ENCODE results near the gene CTNND2.

DNA sequence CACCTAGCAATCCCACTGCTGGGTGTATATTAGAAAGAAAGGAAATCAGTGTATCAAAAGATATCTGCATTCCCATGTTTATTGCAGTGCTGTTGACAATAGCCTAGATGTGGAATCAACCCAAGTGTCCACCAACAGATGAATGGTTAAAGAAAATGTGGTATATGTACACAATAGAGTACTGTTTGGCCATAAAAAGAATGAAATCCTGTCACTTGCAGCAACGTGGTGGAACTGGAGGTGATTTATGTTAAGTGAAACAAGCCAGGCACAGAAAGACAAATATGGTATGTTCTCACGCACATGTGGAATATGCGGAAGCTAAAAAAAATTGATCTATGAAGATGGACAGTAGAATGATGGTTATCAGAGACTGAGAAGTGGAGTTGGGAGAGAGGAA, 921.6 kb downstream of the CTNND2 start:
- TF ChIP-seq, protein P1, sequence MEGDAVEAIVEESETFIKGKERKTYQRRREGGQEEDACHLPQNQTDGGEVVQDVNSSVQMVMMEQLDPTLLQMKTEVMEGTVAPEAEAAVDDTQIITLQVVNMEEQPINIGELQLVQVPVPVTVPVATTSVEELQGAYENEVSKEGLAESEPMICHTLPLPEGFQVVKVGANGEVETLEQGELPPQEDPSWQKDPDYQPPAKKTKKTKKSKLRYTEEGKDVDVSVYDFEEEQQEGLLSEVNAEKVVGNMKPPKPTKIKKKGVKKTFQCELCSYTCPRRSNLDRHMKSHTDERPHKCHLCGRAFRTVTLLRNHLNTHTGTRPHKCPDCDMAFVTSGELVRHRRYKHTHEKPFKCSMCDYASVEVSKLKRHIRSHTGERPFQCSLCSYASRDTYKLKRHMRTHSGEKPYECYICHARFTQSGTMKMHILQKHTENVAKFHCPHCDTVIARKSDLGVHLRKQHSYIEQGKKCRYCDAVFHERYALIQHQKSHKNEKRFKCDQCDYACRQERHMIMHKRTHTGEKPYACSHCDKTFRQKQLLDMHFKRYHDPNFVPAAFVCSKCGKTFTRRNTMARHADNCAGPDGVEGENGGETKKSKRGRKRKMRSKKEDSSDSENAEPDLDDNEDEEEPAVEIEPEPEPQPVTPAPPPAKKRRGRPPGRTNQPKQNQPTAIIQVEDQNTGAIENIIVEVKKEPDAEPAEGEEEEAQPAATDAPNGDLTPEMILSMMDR (IDR thresholded peaks at IDR 0.05 in 2 of 3, conservative IDR thresholded peaks at IDR 0.05 in 1 of 3; ENCODE audit: control insufficient read depth in 2 of 3, extremely low read depth in 1 of 3, insufficient read depth in 1 of 3, low read depth in 3 of 3, low read length in 3 of 3) = no peak
- no peak for TF ChIP-seq CBX5 (IDR thresholded peaks at IDR 0.05; ENCODE audit: low read depth)
- TF ChIP-seq FOXM1 (IDR thresholded peaks at IDR 0.05; ENCODE audit: low read depth, low read length) = no peak
- TF ChIP-seq JUND (IDR thresholded peaks at IDR 0.05; ENCODE audit: low read depth, low read length) = no peak

Measured in GM12878 (cell line).